Heart left ventricle (tissue), 16 donors: Measurements from ENCODE around the gene CACNA2D1. TPM values are rescaled to one million over a fixed set of nuclear protein-coding genes. Genes with fewer than 3 reads are reported as not detected.
A peak's percentile ranks its signal among the peaks of the same experiment; 100 is the strongest.

Source experiments
- ATAC-seq, 4 donors: fragments of 200-7000 bp; cut with Tn5 transposase; one replicate each; pipeline ENCODE4 v1.9.1; 2020 to 2022; ENCODE audit warnings: moderate library complexity in 4 of 4, mild to moderate bottlenecking in 3 of 4, moderate number of reproducible peaks in 1 of 4
- DNase-seq, 5 donors: peaks; one replicate each; pipeline ENCODE4 v3.0.0-alpha.2; 2020
- H3K27ac ChIP-seq, 12 donors: fragments of 200-600 bp; sonication (generic) in 4 of 12; one replicate each; pipeline versions ENCODE4 v1.5.0 to v1.8.0; 2016 to 2022; ENCODE audit warnings: mild to moderate bottlenecking in 2 of 12
- H3K27me3 ChIP-seq, 9 donors: fragments of 200-600 bp; sonication (generic) in 2 of 9; one replicate each; pipeline versions ENCODE4 v1.5.1 to v1.8.0; 2016 to 2022; ENCODE audit warnings: mild to moderate bottlenecking in 3 of 9
- H3K36me3 ChIP-seq, 9 donors: fragments of 200-600 bp; sonication (generic) in 2 of 9; one replicate each; pipeline versions ENCODE4 v1.5.0 to v1.8.0; 2018 to 2022; ENCODE audit warnings: mild to moderate bottlenecking in 2 of 9
- H3K4me1 ChIP-seq, 12 donors: fragments of 200-600 bp; sonication (generic) in 4 of 12; one replicate each; pipeline versions ENCODE4 v1.5.0 to v1.8.0; 2016 to 2022; ENCODE audit warnings: mild to moderate bottlenecking in 3 of 12
- H3K4me3 ChIP-seq, 12 donors: fragments of 200-600 bp; sonication (generic) in 4 of 12; one replicate each; pipeline versions ENCODE4 v1.5.0 to v1.8.0; 2017 to 2022; ENCODE audit warnings: mild to moderate bottlenecking in 9 of 12, moderate library complexity in 4 of 12
- H3K9me3 ChIP-seq, 12 donors: fragments of 200-600 bp; sonication (generic) in 4 of 12; one replicate each; pipeline versions ENCODE4 v1.5.0 to v1.8.0; 2016 to 2022; ENCODE audit warnings: mild to moderate bottlenecking in 1 of 12
- CTCF ChIP-seq, 12 donors: fragments of 200-600 bp; sonication (generic) in 4 of 12; IDR thresholded peaks; one replicate each; pipeline versions ENCODE4 v1.5.0 to v1.8.0; 2018 to 2022; ENCODE audit warnings: antibody characterized with exemption in 12 of 12, mild to moderate bottlenecking in 5 of 12
- POLR2A ChIP-seq, 2 donors: fragments of 450-650 bp; IDR thresholded peaks; one replicate each; pipeline ENCODE4 v1.6.1; 2017; ENCODE audit warnings: antibody characterized with exemption in 2 of 2, mild to moderate bottlenecking in 2 of 2, moderate library complexity in 2 of 2
- WGBS, 4 donors: extraction: QIAGEN DNeasy Blood & Tissue Kit in 2 of 4; methylation state at CpG; one replicate each; pipeline versions ENCODE4 v1.1.5 to v1.1.7; 2013 to 2018; 5-methylcytosine and 5-hydroxymethylcytosine counted together
- intact Hi-C, 10 donors: fragments of 100-400 bp; cut with DNase I; formaldehyde crosslinking; loops; one replicate each; pipeline versions ENCODE4 v1.11.1 to v1.14.2; 2022
- polyA plus RNA-seq, 2 donors: library from polyadenylated mRNA; stranded (reverse); fragments of 200-250 nt; gene quantifications; one replicate each; pipeline ENCODE4 v1.2.3, GENCODE V29; 2013
- total RNA-seq, 9 donors: library from RNA; depleted of rRNA in 2 of 9; stranded (reverse); fragments of >200 nt in 2 of 9; fragmentation: NEBNext Ultra II Directional in 3 of 9; extraction: Animal tissue kit (Norgen Biotek cat#: 25700) in 3 of 9; gene quantifications; one replicate each; pipeline versions ENCODE4 v1.1.0 to v1.2.4, GENCODE V29; 2016 to 2023
- donor health status: ischemic (EF 13 %, LVEDD 7.1; RV severe dilation, severe dysfunction).
- donor health status: healthy with polysubstance abuse.
- donor health status: DM: no; HTN: yes; CAD: no.
- donor health status: DM: no; HTN: no; CAD: no.
- donor health status: ischemic (EF 25% LVEDD 6.9; RV normal size, moderate dysfunction).
- donor health status: ischemic (EF 25% LVEDD 5.7; RV mildly dilated, moderate dysfunction).
- donor health status: healthy.
- donor health status: DM: yes; HTN: yes; CAD: no.
- donor health status: ischemic (EF 35%, LVEDD 5.7; RV mildly dilated, moderate dysfunction).
- donor health status: nonischemic (EF 11% LVEDD 7.7; RV severe dilation, severe dysfunction).
- donor health status: DM: yes; HTN: yes; CAD: no.
- donor health status: PGD.
- donor health status: ischemic (EF 29% LVEDD 5.4; RV normal size, mild dysfunction).
- donor health status: nonischemic (EF 23%, LVEDD 6.1; RV moderate dilation, normal function).

The CACNA2D1 gene
- total and polyA plus RNA-seq, 11 donors: 13.5 to 122 (median 55.5) TPM

GRCh38 chr7:82054544-82054943, 389.0 kb downstream of the CACNA2D1 start:
- no peaks in the 10 kb centered on the region for H3K9me3 ChIP-seq
- no peak for TF ChIP-seq CTCF (IDR thresholded peaks at IDR 0.05)
- TF ChIP-seq POLR2A (IDR thresholded peaks at IDR 0.05): no peak
- ATAC-seq (no peak), DNase-seq (no peak)
- no peak overlapping the region for H3K4me3 ChIP-seq
- intact Hi-C loops: no loop called here
- H3K27ac ChIP-seq: no peak overlapping the region
- no peaks in the 10 kb centered on the region for H3K27me3 ChIP-seq
- WGBS, 4 donors: 88 to 92% (median 90%) methylated on average over 1 of the region's 1 CpG
- H3K4me1 ChIP-seq: peaks cover 0 to 15% (median 4%) of the 10 kb centered on the region in 12 donors
- peaks cover 0 to 18% (median 0%) of the 10 kb centered on the region in 9 donors for H3K36me3 ChIP-seq

GRCh38 chr7:82053453-82054032, 390.0 kb downstream of the CACNA2D1 start:
- DNase-seq (no peak), ATAC-seq (no peak)
- TF ChIP-seq POLR2A (IDR thresholded peaks at IDR 0.05) (no peak), CTCF (IDR thresholded peaks at IDR 0.05) (no peak)
- intact Hi-C loops: no loop called here
- Histone ChIP-seq H3K4me3 (no peak overlapping the region), H3K9me3 (no peaks in the 10 kb centered on the region), H3K27ac (no peak overlapping the region), H3K27me3 (no peaks in the 10 kb centered on the region), H3K36me3 (peaks cover 0 to 9% (median 0%) of the 10 kb centered on the region in 9 donors), H3K4me1 (peaks cover 0 to 21% (median 4%) of the 10 kb centered on the region in 12 donors)
- WGBS, 4 donors: 88 to 93% (median 90%) methylated on average over 3 of the region's 3 CpGs

GRCh38 chr7:82051601-82052000, 392.0 kb downstream of the CACNA2D1 start:
- WGBS, 4 donors: 55 to 71% (median 64%) methylated on average over 2 of the region's 2 CpGs
- intact Hi-C loops: no loop called here
- no peak for DNase-seq
- Histone ChIP-seq H3K27me3 (no peaks in the 10 kb centered on the region), H3K4me1 (peaks cover 0 to 21% (median 4%) of the 10 kb centered on the region in 12 donors), H3K27ac (no peak overlapping the region), H3K4me3 (no peak overlapping the region), H3K36me3 (peaks cover 0 to 3% (median 0%) of the 10 kb centered on the region in 9 donors), H3K9me3 (no peaks in the 10 kb centered on the region)
- no peak for ATAC-seq
- TF ChIP-seq POLR2A (IDR thresholded peaks at IDR 0.05) (no peak), CTCF (IDR thresholded peaks at IDR 0.05) (no peak)

- Histone ChIP-seq H3K4me3 (no peak overlapping the region), H3K4me1 (peaks cover 0 to 21% (median 4%) of the 10 kb centered on the region in 12 donors), H3K9me3 (no peaks in the 10 kb centered on the region), H3K27ac (peak overlapping the region in 1 of 12 donors; percentile 16), H3K36me3 (no peaks in the 10 kb centered on the region), H3K27me3 (no peaks in the 10 kb centered on the region)
- ATAC-seq (peak in 3 of 4 donors; percentile 49 to 71 (median 71)), DNase-seq (no peak)
- TF ChIP-seq POLR2A (IDR thresholded peaks at IDR 0.05) (no peak), CTCF (IDR thresholded peaks at IDR 0.05) (no peak)
- intact Hi-C loops: no loop called here
- 29 to 46% (median 43%) methylated on average over 4 of the region's 4 CpGs for WGBS, 4 donors
Observed at GRCh38 chr7:82050792-82051191, 392.8 kb downstream of the CACNA2D1 start.
